ENCODE data around the gene CCDC85C. TPM values are rescaled to one million over a fixed set of nuclear protein-coding genes. Genes with fewer than 3 reads are reported as not detected.

Gene CCDC85C
- total and polyA plus RNA-seq, 10 donors, result 1.6 to 12.4 (median 8.1) TPM

DNA sequence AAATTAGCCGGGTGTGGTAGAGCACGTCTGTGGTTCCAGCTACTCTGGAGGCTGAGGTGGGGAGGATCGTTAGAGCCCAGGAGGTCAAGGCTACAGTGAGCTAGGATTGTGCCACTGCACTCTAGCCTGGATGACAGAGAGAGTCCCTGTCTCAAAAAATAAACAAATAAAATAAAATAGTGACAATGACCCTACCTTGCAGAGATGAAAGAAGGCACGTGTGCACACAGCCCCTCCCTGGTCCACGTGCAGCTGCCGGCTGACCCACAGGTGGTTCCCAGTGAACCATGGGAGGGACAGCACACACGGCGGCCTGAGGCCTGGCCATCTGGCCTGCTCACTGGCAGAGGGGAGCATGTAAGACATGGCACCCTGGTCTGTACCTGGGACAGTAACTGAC is 45.6 kb upstream of the CCDC85C start:
- 76 to 89% (median 80%) methylated on average over 8 of the region's 8 CpGs for WGBS, 5 donors
- intact Hi-C loops (cut with DNase I; ENCODE audit: low total_unique reads), result no loop called here

GRCh38 chr14:99649219-99649618 is 45.2 kb upstream of the CCDC85C start:
- Histone ChIP-seq H3K27ac (no peak overlapping the region), H3K9me3 (no peaks in the 10 kb centered on the region), H3K4me3 (no peak overlapping the region), H3K36me3 (no peaks in the 10 kb centered on the region), H3K4me1 (peaks cover 0 to 18% (median 9%) of the 10 kb centered on the region in 6 donors), H3K27me3 (replicated peaks in 1 of 7) (peaks cover 0 to 43% (median 19%) of the 10 kb centered on the region in 7 donors)
- no peak for DNase-seq
- intact Hi-C loops (cut with DNase I; ENCODE audit: low total_unique reads), result no loop called here
- TF ChIP-seq POLR2AphosphoS5 (IDR thresholded peaks at IDR 0.05) (no peak), POLR2A (IDR thresholded peaks at IDR 0.05) (no peak)
- TF ChIP-seq, protein P1, sequence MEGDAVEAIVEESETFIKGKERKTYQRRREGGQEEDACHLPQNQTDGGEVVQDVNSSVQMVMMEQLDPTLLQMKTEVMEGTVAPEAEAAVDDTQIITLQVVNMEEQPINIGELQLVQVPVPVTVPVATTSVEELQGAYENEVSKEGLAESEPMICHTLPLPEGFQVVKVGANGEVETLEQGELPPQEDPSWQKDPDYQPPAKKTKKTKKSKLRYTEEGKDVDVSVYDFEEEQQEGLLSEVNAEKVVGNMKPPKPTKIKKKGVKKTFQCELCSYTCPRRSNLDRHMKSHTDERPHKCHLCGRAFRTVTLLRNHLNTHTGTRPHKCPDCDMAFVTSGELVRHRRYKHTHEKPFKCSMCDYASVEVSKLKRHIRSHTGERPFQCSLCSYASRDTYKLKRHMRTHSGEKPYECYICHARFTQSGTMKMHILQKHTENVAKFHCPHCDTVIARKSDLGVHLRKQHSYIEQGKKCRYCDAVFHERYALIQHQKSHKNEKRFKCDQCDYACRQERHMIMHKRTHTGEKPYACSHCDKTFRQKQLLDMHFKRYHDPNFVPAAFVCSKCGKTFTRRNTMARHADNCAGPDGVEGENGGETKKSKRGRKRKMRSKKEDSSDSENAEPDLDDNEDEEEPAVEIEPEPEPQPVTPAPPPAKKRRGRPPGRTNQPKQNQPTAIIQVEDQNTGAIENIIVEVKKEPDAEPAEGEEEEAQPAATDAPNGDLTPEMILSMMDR (IDR thresholded peaks at IDR 0.05 in 8 of 11, conservative IDR thresholded peaks at IDR 0.05 in 3 of 11), result no peak
- 73 to 88% (median 86%) methylated on average over 8 of the region's 8 CpGs for WGBS, 5 donors

More for the DNA sequence above, 45.6 kb upstream of the CCDC85C start:
- Histone ChIP-seq H3K27me3 (replicated peaks in 1 of 7) (peaks cover 0 to 42% (median 16%) of the 10 kb centered on the region in 7 donors), H3K9me3 (no peaks in the 10 kb centered on the region), H3K4me1 (peaks cover 0 to 15% (median 9%) of the 10 kb centered on the region in 6 donors), H3K4me3 (no peak overlapping the region), H3K36me3 (no peaks in the 10 kb centered on the region), H3K27ac (no peak overlapping the region)
- DNase-seq, result no peak
- TF ChIP-seq, protein P1 (IDR thresholded peaks at IDR 0.05 in 8 of 11, conservative IDR thresholded peaks at IDR 0.05 in 3 of 11), result no peak
- TF ChIP-seq POLR2A (IDR thresholded peaks at IDR 0.05), result no peak
- no peak for TF ChIP-seq POLR2AphosphoS5 (IDR thresholded peaks at IDR 0.05)

DNA sequence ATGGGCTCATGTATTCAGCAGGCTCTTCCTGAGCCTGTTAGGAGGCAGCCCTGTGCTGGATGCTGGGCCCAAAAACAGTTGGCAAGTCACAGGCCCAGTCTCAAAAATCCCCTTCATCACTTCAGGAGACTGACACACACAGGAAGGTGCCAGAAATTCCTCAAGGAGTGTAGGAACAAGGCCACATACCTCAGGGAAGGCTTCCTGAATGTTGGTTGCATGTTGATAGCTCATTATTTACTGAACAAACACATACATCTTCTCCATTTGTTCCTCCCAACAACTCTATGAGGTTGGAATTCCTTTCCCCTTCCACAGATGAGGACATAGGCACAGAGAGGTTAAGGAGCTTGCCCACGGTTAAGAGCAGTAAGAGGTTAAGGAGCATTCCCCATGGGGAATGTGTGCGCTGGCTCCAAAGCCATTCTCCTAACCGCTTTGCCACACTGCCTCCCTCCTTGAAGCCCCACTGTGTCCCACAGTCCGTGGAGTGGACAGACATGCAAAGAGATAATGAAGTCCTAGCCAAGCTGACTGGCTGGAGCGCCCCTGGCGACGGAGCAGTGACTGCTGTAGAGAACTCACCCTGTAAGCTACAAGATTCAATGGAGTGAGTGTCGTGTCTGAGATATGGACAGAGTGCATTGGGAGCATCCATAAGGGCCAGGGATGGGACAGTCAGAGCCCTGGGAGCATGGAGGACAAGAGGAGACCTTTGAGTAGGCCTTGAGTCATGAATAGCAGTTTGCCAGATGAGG is 44.2 kb upstream of the CCDC85C start:
- no peak overlapping the region for H3K27ac ChIP-seq
- H3K4me3 ChIP-seq, result no peak overlapping the region
- H3K4me1 ChIP-seq, result peaks cover 0 to 18% (median 9%) of the 10 kb centered on the region in 6 donors
- no peak for DNase-seq
- TF ChIP-seq, protein P1 (IDR thresholded peaks at IDR 0.05 in 8 of 11, conservative IDR thresholded peaks at IDR 0.05 in 3 of 11), result no peak
- TF ChIP-seq POLR2AphosphoS5 (IDR thresholded peaks at IDR 0.05) (no peak), POLR2A (IDR thresholded peaks at IDR 0.05) (no peak)
- no peaks in the 10 kb centered on the region for H3K36me3 ChIP-seq
- 75 to 92% (median 86%) methylated on average over 8 of the region's 8 CpGs for whole genome bisulfite sequencing, 5 donors
- H3K27me3 ChIP-seq (replicated peaks in 1 of 7), result peaks cover 0 to 46% (median 19%) of the 10 kb centered on the region in 7 donors
- intact Hi-C loops (cut with DNase I; ENCODE audit: low total_unique reads), result no loop called here
- H3K9me3 ChIP-seq, result no peaks in the 10 kb centered on the region

DNA sequence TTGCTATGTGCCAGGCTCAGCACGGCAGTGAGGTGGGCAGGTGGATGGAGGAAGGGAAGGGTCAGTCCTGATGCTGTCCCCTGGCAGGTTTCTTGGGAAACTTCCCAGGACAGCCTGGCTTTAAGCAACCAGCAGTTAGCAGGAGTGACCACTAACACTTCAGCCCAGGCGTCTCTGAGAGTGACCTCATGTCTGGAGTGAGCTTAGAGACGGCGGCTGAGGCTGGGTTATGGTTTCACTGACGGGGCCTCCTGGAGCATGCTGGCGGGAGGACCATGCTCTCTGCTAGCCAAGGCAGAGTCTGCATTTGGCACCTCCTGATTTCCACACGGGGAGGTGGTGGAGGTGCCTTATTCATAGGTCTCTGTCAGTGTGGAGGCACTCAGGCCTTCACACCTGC is 43.4 kb upstream of the CCDC85C start:
- TF ChIP-seq, protein P1 (IDR thresholded peaks at IDR 0.05 in 8 of 11, conservative IDR thresholded peaks at IDR 0.05 in 3 of 11), result no peak
- TF ChIP-seq POLR2A (IDR thresholded peaks at IDR 0.05), result no peak
- TF ChIP-seq POLR2AphosphoS5 (IDR thresholded peaks at IDR 0.05), result no peak
- WGBS, 5 donors, result 81 to 89% (median 83%) methylated on average over 7 of the region's 7 CpGs
- H3K36me3 ChIP-seq, result no peaks in the 10 kb centered on the region
- H3K4me3 ChIP-seq, result no peak overlapping the region
- intact Hi-C loops (cut with DNase I; ENCODE audit: low total_unique reads), result no loop called here
- H3K9me3 ChIP-seq, result no peaks in the 10 kb centered on the region
- peaks cover 0 to 18% (median 9%) of the 10 kb centered on the region in 6 donors for H3K4me1 ChIP-seq
- H3K27ac ChIP-seq, result no peak overlapping the region
- peaks cover 0 to 46% (median 19%) of the 10 kb centered on the region in 7 donors for H3K27me3 ChIP-seq (replicated peaks in 1 of 7)
- DNase-seq, result no peak

Data from spleen (tissue), 11 donors.